Glomerular endothelial cell (primary cell): ENCODE measurements around the gene TMEM54. TPM values are rescaled to one million over a fixed set of nuclear protein-coding genes. Genes with fewer than 3 reads are reported as not detected.

Source experiments
- DNase-seq: peaks from one replicate; pipeline ENCODE4 v3.0.0-alpha.2; 2011; ENCODE audit warnings: low read depth, low spot score; ENCODE audit errors: extremely low read depth
- total RNA-seq: library from RNA; depleted of rRNA; stranded (reverse); fragments of >200 nt; gene quantifications from 2 replicates; pipeline ENCODE4 v1.2.3, GENCODE V29; 2015

Gene TMEM54
- total RNA-seq, 1 donor from 2014 or later = 45.4 TPM

- no peak for DNase-seq
Measured at GRCh38 chr1:32883338-32884031, 17.7 kb downstream of the TMEM54 start.

DNA sequence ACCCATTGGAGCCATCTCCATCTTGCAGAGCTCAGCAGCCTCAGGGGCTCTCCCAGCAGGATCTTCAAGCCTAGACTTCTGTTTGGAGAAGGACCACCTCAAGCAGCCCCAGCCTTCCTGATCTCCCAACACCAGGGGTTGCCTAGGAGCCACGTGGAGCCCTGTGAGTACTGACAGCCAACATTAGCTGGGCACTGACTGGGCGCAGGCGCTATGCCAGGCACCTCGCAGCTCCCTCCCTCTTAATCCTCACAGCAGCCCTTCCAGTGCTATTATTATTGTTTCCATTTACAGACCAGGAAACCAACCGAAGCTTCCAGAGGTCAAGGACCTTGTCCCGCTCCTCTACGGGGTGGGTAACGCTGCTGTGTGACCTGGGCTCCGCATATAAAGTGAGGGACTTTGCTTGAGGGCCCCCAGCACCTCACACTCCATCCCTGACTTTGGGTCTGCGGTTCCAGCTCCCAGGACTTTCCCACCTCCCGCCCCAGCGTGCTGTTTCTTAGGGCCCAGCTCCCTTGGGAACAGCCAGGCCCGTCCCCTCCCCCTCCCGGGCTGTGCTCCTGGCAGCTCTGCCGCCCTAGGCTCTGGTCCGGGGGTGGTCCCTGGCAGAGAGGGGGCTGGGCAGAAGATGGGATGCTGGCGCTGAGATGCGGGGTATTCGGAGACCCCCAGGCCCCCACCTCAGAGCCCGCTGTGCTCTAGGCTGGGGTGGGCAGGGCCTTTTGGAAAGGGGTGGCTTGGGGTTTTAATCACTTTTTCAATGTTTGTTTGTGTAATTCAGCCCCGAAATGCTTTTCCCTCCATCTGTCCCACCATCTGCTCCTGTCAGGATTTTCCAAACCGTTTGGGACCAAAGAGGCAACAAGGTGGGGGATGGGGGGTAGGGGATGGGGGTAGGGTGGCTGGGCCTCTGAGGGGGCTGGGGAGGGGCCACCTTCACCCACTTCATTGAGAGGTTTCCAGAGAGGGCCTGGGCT is 19.0 kb downstream of the TMEM54 start:
- DNase-seq = no peak

- no peak for DNase-seq
Measured at GRCh38 chr1:32881291-32881690, 19.9 kb downstream of the TMEM54 start.

- no peak for DNase-seq
Measured at GRCh38 chr1:32878637-32879041, 22.6 kb downstream of the TMEM54 start.

DNA sequence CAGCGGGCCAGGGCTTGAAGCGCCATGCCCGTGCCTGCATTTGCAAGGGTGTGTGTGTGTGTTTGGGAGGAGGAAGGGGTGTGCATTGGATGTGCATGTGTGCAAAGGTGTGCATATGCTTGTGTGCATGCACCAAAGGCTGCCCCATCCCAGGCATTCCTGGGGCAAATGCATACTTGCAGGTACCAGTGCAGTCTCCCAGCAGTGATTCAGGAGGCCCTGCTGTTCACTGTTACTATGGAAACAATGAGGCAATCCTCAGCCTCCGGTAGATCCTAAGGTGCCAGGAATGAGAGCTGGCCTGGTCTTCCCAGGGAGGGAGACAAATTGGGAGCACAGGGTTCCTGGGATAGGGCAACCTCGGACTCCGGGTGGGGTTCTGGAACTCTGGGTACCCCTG is 23.0 kb downstream of the TMEM54 start:
- no peak for DNase-seq

- no peak for DNase-seq
Measured at GRCh38 chr1:32877211-32878110, 23.7 kb downstream of the TMEM54 start.

DNA sequence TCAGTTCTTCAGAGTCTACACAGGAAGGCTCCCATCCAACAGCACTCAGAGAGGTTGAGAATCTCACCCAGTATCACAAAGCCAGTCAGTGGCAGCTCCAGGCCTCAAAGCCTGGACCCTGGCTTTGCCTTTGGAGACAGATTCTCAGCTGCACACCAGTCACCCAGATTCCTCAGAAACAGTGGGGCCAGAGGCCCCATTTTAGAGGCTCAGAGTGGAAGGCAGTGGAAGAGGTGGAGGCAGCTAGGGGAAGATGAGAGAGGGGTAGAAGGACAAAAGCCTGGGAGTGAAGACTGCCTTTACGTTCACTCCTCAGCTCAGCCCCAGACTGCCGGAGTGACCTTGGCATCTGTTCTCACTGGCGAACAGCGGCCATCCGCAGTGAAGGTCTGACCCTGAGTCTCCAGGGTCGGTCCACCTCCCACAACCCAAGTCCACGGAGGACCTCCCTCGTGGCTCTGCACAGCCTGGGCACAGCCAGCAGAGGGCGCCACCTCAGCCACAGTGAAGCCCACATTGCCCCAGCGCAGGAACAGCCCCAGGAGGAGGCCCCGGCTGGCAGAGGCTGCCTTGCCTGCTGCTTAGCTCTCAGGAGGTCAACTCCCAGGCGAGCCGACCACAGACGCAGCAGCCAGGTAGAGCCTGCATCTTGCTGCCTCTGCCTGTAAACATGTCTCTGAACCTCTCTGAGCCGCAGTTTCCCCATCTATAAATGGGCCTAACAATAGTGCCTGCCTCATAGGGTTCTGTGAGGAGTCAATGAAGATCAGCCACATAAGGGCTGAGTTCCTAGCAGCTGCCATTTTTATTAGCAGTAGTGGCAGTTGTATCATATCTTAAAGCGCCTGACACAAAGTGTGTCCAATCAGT is 24.6 kb downstream of the TMEM54 start:
- no peak for DNase-seq

- no peak for DNase-seq
Measured at GRCh38 chr1:32874860-32875752, 26.1 kb downstream of the TMEM54 start.

GRCh38 chr1:32873484-32873883 is 27.7 kb downstream of the TMEM54 start:
- DNase-seq = no peak

GRCh38 chr1:32872192-32872460 is 29.1 kb downstream of the TMEM54 start:
- DNase-seq = no peak

DNA sequence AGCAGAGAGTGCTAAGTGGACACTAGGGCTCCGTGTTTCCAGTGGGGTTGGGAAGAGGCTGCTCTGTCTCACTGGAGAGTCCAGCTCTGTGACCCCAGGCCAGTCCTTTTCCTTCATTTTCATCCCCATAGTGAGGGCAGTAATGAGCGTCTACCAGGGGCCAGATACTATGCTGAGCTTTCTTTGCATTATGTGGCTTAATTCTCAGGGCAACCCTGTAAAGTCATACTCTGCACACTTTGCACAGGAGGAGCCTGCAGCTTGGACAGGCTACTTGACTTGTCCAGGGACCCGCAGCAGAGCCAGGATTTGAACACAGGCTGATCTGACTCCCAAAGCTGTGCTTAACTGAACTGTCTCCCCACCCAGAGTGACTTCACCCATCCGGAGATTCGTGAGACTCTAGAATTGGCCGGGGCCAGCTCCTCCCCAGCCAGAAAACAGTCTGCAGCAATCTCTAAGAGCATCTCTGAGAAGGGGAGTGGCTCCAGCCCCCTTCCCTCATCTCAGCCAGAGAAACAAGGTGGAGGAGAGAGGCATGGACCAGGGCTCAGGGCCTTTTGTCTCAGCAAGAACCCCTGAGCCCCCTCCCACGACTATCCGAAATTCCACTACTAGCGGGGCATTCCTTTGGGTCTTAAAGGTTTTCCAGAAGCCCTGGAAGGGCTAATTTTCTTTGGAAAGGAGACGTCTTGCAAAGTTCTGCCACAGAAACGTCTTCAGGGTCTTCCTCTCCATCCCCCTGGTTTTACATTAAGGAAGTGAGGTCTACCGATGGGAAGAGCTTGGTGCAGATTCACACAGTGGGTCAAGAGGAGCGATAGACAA is 29.6 kb downstream of the TMEM54 start:
- DNase-seq = no peak

- DNase-seq = no peak
Measured at GRCh38 chr1:32870615-32871363, 30.4 kb downstream of the TMEM54 start, which contains the start of gene FNDC5. Gene FNDC5, minus strand, starts transcription at chr1:32870912.

GRCh38 chr1:32869923-32870614 is 31.1 kb downstream of the TMEM54 start:
- no peak for DNase-seq

- DNase-seq = no peak
Measured at GRCh38 chr1:32868806-32869455, 32.3 kb downstream of the TMEM54 start.

DNA sequence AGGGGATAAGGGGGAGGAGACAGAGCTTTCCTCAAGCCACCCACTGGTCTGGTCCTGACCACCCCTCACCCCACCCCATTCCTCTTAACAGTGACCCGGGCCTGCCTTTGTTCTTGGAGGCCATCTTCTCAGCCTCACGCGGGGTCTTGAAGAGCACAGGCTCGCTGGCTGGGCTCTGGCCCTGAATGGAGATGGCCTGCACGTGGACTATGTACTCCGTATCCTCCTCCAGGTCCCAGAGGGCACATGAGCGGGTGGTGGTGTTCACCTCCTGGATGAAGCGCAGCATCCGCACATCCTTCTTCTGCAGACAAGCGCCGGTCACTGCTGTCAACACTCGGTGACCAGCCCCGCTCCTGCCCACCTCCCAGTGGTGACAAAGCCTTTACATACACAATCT is 33.1 kb downstream of the TMEM54 start:
- no peak for DNase-seq

DNA sequence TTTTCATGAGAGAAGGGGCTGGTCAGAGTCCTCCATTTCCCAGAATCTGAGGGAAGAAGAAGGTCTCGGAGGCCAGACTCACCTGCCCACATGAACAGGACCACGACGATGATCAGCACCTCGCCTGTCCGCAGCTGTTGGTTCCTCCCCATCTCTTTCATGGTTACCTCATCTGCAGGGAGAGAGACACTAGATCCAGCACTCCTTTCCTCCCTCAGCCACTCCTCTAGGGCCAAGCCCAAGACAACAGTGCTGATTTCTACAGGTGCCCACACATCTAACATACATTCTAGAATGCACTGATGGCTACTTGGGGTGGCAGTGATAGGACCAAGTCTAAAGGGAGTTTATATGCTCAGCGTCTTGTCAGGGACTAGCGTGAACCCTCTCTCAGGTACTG is 33.5 kb downstream of the TMEM54 start:
- DNase-seq = no peak
